Kidney glomerular epithelial cell (primary cell): ENCODE results near the gene NAA38.
A peak's percentile ranks its signal among the peaks of the same experiment; 100 is the strongest.
"Not testable (repeated sequence)": the region's sequence is repeated elsewhere in the genome, so short reads cannot be mapped to it uniquely, and the experiment has no call there.

ENCODE experiments used
- DNase-seq: peaks from one replicate; lab custom pipeline; 2025; lab: John Stamatoyannopoulos, UW

Gene NAA38

DNA sequence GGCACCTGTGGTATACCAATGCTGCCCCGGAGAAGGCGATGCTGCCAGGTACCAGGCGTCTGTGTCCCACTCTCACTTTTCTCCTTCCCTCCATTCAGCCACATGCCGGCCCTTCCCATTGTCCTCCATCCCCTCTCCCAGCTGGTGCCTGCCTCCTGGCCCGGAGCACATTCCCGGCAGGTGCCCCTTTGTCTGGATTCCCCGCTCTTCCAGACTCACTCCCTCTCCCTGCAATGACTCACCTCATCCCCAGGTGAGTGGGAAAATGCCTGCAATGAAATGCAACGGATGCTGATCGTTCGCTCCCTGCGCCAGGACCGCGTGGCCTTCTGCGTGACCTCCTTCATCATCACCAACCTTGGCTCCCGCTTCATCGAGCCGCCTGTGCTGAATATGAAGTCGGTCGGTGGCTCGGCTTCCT, 33.8 kb downstream of the NAA38 start:
- no peak for DNase-seq

DNA sequence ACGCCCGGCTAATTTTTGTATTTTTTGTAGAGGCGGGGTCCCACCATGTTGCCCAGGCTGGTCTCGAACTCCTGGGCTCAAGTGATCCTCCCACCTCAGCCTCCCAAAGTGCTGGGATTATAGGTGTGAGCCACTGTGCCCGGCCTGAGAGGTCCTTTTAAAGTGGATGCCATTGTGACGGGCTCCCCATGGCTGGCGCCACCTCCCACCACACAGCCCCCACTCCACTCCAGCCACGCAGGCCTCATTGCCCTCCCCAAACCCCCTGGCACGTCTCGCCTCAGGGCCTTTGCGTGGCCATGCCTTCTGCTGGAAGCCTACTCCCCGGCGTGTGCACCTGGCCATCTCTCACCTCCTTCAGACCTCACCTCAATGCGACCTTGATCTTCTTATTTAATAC, 35.2 kb downstream of the NAA38 start:
- no peak for DNase-seq

DNA sequence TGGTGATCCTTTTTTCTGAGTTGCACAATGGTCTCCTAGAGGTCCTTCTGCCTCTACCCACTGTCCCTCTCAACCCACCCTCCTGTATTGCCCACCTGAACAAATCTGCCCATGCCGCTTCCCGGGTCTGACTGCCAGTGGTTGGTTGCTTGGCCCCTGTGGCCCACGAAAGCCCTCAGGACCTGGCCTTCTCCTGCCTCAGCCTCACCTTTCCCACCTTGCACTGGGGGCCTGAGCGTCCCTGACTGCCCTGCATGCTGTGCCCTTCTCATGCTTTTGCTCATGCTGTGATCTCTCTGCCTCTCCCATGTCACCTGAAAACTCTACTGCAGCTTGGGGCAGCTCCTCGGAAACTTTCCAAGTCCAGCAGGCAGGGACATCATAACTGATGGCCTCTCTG, 37.1 kb downstream of the NAA38 start:
- DNase-seq = no peak

GRCh38 chr17:7818746-7819645, 38.4 kb downstream of the NAA38 start:
- no peak for DNase-seq

- no peak for DNase-seq
Observed at GRCh38 chr17:7818026-7818425, 39.3 kb downstream of the NAA38 start.

DNA sequence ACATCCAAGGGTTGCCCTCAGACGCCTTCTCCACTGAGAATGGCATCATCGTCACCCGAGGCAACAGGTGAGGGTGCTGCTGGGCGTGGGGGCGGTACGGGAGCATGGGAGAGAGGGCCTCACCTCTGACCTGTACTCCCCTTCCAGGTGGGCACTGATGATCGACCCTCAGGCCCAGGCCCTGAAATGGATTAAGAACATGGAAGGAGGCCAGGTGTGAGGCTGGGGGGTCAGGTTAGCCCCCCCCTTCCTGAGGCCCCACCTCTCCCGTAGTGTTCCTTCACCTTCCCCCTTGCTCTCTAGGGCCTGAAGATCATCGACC, 39.8 kb downstream of the NAA38 start:
- DNase-seq = no peak

- no peak for DNase-seq
Observed at GRCh38 chr17:7816926-7817642, 40.3 kb downstream of the NAA38 start.

GRCh38 chr17:7814969-7815368, 42.4 kb downstream of the NAA38 start:
- no peak for DNase-seq

DNA sequence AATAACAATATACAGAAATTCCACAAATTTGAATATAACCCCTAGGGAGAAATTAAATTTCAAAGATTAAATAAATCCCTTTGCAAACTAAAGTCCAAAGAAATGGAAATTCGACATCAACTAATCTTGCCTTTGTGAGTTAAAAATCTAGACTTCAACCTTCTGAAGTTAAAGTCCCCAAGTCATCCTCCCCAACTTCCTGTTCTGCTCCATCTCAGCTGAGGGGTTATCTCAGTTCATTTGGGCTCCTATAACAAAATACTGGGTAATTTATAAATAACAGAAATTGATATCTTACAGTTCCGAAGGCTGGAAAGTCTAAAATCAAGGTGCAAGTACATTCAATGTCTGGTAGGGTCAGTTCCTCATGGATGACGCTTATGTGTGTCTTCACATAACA, 46.1 kb downstream of the NAA38 start:
- DNase-seq = no peak

- not testable (repeated sequence) for DNase-seq
Observed at GRCh38 chr17:7809791-7810343, 47.5 kb downstream of the NAA38 start.

- DNase-seq = peak; percentile 9
Observed at GRCh38 chr17:7809086-7809790, 48.1 kb downstream of the NAA38 start.

GRCh38 chr17:7807206-7807605, 50.2 kb downstream of the NAA38 start:
- DNase-seq = no peak
